ENCODE data around the gene NEK6.

DNA sequence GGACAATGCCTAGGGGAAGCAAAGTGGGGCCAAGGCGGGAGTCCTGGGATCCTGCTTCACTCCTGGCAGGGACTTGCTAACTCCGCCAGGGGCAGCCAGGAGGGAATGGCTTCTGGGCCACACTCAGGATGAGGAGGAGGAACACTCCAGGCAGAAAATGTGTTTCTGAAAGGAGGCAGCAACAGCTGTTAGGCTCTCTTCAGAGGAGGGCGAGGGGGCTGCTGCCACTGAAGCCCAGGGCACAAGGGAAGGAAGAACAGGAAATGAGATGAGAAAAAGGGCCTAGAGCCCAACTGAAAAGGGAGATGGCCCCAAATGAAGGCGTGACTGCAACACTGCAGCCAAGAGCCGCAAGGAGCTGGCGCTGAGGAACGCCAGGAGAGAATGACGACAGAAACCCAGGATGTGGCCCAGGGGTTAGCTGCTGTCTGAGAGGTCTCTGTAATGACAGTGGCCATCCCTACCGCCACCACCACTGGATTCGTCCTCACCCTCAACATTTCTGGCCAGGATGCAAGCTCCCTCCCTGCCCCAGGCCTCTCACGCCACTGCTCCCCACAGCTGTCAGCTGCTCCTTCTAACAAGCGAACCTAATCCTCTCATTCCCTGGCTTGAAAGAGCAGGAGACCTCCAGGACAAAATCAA lies 141.7 kb downstream of the NEK6 start:
- TF ChIP-seq POLR2A (IDR thresholded peaks at IDR 0.05; ENCODE audit: low read length) (no peak), GATA1 (IDR thresholded peaks at IDR 0.05; ENCODE audit: low read depth, low read length) (no peak)
